DMS53 treated with DMSO at 0.1 percent for 48 hours (cell line): ENCODE measurements around the gene FKBP8.
"Not testable (repeated sequence)": the region's sequence is repeated elsewhere in the genome, so short reads cannot be mapped to it uniquely, and the experiment has no call there.

Experiments
- DNase-seq: peaks from one replicate; lab custom pipeline; 2025; ENCODE audit not compliant: unreplicated experiment; lab: John Stamatoyannopoulos, UW

Gene FKBP8

DNA sequence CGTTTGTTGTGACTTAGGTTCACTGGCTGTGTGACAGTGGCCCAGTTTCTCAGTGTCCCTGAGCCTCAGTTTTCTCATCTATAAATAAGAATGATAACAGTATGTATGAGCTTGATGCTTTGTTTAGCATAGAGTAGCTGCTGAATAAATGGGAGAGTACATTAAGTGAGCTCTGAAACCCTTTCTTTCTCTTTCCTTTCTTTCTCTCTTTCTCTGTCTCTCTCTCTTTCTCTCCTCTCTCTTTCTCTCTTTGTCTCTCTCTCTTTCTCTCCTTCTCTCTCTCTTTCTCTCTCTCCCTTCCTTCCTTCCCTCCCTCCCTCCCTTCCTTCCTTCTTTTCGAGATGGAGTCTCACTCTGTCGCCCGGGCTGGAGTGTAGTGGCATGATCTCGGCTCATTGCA is 16.3 kb upstream of the FKBP8 start:
- no peak for DNase-seq

GRCh38 chr19:18558604-18559003 is 15.2 kb upstream of the FKBP8 start:
- DNase-seq = no peak

DNA sequence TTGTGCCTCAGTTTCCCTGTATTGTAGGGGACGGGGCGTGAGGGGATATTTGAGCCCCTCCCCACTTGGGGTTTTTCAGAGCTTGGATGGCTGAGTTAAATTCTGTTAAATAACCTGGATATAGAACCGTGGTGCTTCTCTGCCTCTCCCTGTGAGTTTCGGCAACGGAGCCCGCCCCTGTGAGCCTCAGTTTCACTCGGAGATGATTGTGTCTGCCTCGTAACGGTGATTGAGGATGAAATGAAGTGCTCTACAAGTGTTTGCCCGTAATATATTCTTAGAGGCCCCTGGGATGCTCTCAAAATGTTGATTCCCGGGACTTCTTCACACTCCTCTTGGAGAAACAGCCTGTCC is 14.8 kb upstream of the FKBP8 start:
- no peak for DNase-seq

- DNase-seq = peak; percentile 91
Measured at GRCh38 chr19:18557411-18558201, 14.2 kb upstream of the FKBP8 start, which contains the start of gene KXD1. Gene KXD1 (plus strand): TSS chr19:18557870. CDS start chr19:18562057, 4,187 bp downstream.

DNA sequence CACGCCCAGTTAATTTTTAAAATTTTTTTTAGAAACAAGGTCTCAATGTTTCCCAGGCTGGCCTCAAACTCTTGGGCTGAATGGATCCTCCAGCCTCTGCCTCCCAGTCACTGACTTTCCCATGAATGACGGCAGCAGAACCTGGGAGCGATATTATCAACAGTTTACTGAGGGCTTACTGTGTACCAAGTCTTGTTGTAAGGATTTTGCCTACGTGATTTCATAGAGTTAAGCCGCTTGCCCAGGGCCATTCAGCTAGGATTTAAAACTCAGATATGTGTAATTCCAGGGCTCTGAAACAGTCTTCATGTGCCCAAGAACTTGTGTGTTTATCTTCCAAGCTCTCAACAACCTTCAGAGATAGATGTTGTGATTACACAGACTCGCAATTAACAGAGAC is 8.3 kb upstream of the FKBP8 start:
- no peak for DNase-seq

GRCh38 chr19:18543814-18544475 is 572 bp upstream of the FKBP8 start:
- DNase-seq = peak; percentile 64

DNA sequence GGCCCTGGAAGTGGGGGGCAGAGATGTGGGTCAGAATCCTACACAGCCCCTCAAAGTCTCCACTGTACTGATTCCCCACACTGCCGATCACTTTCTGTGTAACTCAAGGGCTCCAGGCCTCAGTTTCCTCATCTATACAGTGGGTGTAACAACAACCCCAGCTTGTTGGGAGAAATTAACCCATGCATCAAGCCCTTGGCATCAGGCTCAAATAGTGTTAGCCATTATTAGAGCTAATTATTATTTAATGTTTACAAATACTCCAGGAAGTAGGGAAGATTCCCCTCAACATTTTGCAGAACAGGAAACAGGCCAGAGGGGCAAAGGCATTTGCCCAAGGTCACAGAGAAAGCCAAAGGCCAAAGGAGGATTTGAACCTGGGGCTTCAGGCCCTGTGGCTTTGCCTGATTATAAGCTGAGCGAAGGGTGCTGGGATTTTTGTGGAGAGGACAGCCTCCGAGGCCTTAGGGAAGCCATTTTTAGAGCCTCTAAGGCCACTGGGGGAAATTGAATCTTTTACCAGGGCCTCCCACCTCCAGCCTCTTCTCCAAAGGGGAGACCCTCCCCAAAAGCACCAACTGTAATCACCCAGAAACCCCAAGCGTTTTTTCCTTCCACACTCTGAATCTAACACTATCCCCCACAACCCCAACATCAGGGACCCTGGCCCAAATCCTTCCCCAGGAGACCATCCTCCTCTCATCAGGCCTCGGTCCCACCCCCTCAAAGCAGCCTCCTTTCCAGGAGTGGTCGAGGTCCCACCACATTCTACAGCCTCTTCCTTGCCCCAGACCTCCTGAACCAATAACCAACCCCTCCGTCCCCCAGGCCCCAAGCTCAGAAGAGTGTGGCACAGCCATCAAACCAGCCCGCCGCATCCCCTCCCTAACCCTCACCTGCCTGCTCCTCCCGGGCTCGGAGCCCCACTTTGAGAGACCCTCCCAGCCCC is 1.1 kb downstream of the FKBP8 start:
- no peak for DNase-seq

DNA sequence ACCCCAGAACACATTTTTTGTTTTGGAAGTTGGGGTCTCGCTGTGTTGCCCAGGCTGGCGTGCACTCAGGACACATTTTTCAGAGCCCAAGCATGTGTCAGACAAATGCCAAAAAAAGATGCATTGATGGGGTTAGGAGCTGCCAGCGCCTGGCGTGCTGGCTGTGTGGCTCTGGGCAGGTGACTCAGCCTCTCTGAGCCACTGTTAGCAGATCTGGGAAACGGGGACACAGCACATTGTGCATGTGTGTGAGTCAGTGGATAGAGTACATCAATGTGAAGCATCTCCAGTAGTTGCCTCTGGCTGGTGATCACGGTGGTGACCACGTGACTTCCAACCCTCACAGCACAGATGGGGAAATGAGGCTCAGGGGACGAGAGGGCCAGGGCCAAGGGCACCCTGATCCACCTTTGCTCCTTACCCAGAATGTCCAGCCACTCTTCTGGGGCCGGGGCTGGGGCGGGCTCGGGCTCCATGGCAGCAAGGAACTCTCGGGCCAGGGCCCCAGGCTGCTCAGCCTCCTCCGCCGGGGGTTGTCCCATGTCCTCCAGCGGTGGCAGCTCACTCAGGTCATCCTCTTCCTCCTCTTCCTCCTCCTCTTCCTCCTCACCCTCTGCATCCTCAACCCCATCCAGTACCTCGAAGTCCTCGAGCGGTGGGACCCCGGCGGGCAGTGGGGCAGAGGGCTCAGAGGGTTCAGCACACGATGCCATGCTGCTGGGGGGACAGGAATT is 1.9 kb downstream of the FKBP8 start:
- no peak for DNase-seq

DNA sequence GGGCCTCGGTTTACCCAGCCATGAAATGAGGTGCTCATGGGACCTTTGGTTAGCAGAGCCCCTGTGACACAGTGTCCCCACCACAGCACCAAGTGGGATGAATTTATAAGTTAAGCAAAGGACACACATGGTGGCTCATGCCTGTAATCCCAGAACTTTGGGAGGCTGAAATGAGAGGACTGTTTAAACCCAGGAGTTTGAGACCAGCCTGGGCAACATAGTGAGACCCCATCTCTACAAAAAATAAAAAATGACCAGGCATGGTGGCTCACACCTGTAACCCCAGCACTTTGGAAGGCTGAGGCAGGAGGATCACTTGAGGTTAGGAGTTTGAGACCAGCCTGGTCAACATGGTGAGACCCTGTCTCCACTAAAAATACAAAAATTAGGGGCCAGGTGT is 3.2 kb downstream of the FKBP8 start:
- not testable (repeated sequence) for DNase-seq

- DNase-seq = no peak
Measured at GRCh38 chr19:18539372-18539771, 4.0 kb downstream of the FKBP8 start.

GRCh38 chr19:18538115-18538514 is 5.3 kb downstream of the FKBP8 start:
- DNase-seq = no peak

- no peak for DNase-seq
Measured at GRCh38 chr19:18537431-18537830, 5.9 kb downstream of the FKBP8 start.

GRCh38 chr19:18536475-18536874 is 6.9 kb downstream of the FKBP8 start:
- no peak for DNase-seq

- DNase-seq = no peak
Measured at GRCh38 chr19:18533058-18533457, 10.3 kb downstream of the FKBP8 start.

DNA sequence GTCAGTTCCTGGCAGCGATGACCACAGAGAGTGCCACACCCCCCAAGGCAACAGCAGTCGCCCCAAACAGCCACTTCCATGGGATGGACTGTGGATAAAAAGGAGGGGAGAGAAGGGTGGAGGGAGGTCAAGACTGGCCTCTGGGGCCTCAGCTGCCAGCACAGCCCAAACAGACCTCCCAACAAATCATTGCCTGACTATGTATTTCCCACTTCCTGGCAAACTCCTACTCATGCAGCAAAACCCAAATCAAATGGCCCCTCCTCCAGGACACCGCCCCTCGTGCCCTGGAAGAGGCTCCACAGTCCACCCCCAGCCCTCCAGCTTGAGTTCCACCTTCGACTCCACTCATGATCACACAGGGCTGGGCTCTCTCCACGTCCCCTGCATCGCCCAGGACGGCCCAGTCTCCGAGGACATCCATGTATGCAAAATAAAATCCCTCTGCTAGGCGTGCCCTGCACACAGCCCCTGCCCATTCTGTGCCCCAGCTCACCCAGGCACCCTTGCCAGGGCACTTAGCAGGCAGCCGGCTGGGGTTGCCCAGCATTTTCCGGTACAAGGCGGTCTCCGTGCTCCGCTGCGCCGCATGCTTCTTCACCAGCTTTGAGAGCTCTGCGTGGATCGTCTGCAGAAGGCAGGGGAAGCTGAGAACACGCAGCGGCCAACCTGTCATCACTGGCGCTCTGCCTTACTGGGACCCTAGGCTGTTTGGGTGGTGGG is 11.0 kb downstream of the FKBP8 start:
- DNase-seq = no peak

- DNase-seq = no peak
Measured at GRCh38 chr19:18531485-18531884, 11.9 kb downstream of the FKBP8 start.

- DNase-seq = no peak
Measured at GRCh38 chr19:18529782-18530181, 13.6 kb downstream of the FKBP8 start.

DNA sequence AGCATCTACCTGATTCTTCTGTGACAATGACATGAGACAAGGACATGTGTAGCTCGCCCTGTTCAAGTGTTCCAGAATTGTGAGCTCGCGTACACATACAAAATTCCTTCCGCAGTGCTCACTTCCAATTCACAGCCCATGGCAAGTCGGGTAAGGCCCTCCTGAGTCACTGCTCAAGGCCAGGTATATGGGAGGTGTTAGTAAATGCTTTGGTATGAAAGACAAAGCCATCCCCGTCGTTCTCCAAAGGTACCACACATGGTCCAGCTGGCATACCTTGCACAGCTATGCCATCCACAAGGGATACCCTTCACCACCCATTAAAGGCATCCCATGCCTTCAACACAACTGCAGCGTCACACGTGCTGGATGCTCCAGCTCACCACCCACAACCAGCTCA is 17.1 kb downstream of the FKBP8 start:
- DNase-seq = no peak

DNA sequence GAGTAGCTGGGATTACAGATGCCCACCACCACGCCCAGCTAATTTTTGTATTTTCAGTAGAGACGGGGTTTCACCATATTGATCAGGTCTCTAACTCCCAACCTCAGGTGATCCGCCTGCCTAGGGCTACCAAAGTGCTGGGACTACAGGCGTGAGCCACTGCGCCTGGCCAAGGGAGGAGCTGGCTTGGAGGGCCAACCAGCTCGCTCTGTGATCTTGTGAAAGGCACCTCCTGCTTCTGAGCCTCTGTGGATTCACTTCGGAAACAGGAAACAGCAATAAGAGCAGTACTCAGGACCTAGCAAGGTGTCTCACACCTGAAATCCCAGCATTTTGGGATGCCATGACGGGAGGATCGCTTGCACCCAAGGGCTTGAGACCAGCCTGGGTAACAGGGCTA is 19.5 kb downstream of the FKBP8 start:
- DNase-seq = no peak

DNA sequence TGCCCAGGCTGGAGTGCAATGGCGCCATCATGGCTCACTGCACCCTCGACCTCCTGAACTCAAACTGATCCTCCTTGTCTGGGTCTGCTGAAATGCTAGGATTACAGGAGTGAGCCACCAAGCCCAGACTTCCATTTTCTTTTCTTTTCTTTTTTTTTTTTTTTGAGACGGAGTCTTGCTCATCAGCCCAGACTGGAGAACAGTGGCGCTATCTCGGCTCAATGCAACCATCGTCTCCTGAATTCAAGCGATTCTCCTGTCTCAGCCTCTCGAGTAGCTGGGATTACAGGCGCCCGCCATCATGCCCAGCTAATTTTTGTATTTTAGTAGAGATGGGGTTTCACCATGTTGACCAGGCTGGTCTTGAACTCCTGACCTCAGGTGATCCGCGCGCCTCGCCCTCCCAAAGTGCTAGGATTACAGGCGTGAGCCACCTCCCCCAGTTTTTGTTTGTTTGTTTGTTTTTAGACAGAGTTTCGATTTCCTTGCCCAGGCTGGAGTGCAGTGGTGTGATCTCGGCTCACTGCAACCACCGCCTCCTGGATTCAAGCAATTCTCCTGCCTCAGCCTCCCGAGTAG is 20.4 kb downstream of the FKBP8 start:
- DNase-seq = not testable (repeated sequence)
